ENCODE results near the gene UST. TPM values are rescaled to one million over a fixed set of nuclear protein-coding genes. Genes with fewer than 3 reads are reported as not detected.

Gene UST
- total and polyA plus RNA-seq, 2 of the 8 experiments (the other 6 are each of a cell fraction or from before 2014, with no cell fraction given), result 13.5 to 34.5 TPM

- TF ChIP-seq CHD7 (IDR thresholded peaks at IDR 0.05; ENCODE audit: insufficient replicate concordance, low read length) (no peak), MAFK (IDR thresholded peaks at IDR 0.05; ENCODE audit: low read depth, low read length) (no peak), CREB1 (IDR thresholded peaks at IDR 0.05) (no peak), ASH2L (IDR thresholded peaks at IDR 0.05; ENCODE audit: low read length) (no peak), TCF12 (IDR thresholded peaks at IDR 0.05; ENCODE audit: low read depth, low read length) (no peak), SP1 (IDR thresholded peaks at IDR 0.05; ENCODE audit: low read depth, low read length) (no peak), CTCF (IDR thresholded peaks at IDR 0.05; ENCODE audit: control extremely low read depth in 1 of 3, insufficient read depth in 1 of 3, low read depth in 1 of 3, low read length in 3 of 3) (no peak), BRCA1 (IDR thresholded peaks at IDR 0.05; ENCODE audit: low read depth, low read length) (no peak), TAF1 (IDR thresholded peaks at IDR 0.05; ENCODE audit: low read depth, low read length) (no peak)
Measured at GRCh38 chr6:149046822-149047246, 300.0 kb downstream of the UST start (continued).

Measured in H1 (cell line).